HepG2 (cell line): ENCODE data around the gene PIGN. TPM values are rescaled to one million over a fixed set of nuclear protein-coding genes. Genes with fewer than 3 reads are reported as not detected.

ENCODE experiments used
- ATAC-seq: fragments of 200-7000 bp; cut with Tn5 transposase; 3 replicates; pipeline ENCODE4 v1.9.1; 2020; ENCODE audit warnings: mild to moderate bottlenecking, moderate library complexity
- BruUV-seq: library from RNA; stranded (reverse); fragments of 400-500 nt; replicated peaks from 2 replicates; lab custom pipeline; 2021; lab: Mats Ljungman, UMichigan
- CTCF ChIA-PET: fragments of 300-600 bp; formaldehyde crosslinking; extraction: SDS; loops from one replicate; lab custom pipeline; 2021; ENCODE audit warnings: low total read pairs, inconsistent platforms, low intra/inter-chr PET ratio; lab: Yijun Ruan, JAX
- POLR2A ChIA-PET: fragments of 350-600 bp; sonication (Branson Sonifier 250); formaldehyde crosslinking; loops from one replicate; lab custom pipeline; 2020; ENCODE audit warnings: antibody characterized with exemption, inconsistent platforms; lab: Yijun Ruan, JAX
- DNase-seq: peaks from one replicate; pipeline ENCODE4 v3.0.0-alpha.2; 2015; ENCODE audit warnings: low spot score
- FAIRE-seq: peaks from 3 replicates; lab custom pipeline; 2011; peaks lifted over from hg19 to GRCh38; lab: Jason Lieb, UNC
- H2AFZ ChIP-seq: one replicate; pipeline ENCODE4 v1.6.1; 2011; ENCODE audit warnings: low read length, inconsistent platforms
- H3K27ac ChIP-seq: fragments of 300-600 bp; 3 replicates; pipeline ENCODE4 v1.8.0; 2011; ENCODE audit warnings: mixed run types, mild to moderate bottlenecking, mixed read lengths, low read length, inconsistent platforms; ENCODE audit not compliant: insufficient read depth; ENCODE audit errors: extremely low read length
- H3K27me3 ChIP-seq, 2 experiments: fragments of 200-600 bp in 1 of 2; 2 replicates in 1 of 2; 3 replicates in 1 of 2; pipeline versions ENCODE4 v1.6.0 to v1.8.0; 2011; ENCODE audit warnings: low read length in 2 of 2, mild to moderate bottlenecking in 2 of 2, moderate library complexity in 2 of 2, inconsistent platforms in 1 of 2; ENCODE audit not compliant: insufficient read depth in 2 of 2, control insufficient read depth in 1 of 2
- H3K36me3 ChIP-seq, 2 experiments: fragments of 200-600 bp in 1 of 2; replicated peaks in 1 of 2; 2 replicates in 1 of 2; 3 replicates in 1 of 2; pipeline versions ENCODE4 v1.5.1 to v1.8.0; 2011; ENCODE audit warnings: low read length in 2 of 2, inconsistent platforms in 1 of 2; ENCODE audit not compliant: insufficient read depth in 2 of 2, control insufficient read depth in 1 of 2
- H3K4me1 ChIP-seq: 2 replicates; pipeline ENCODE4 v1.5.1; 2012; ENCODE audit warnings: low read length, inconsistent platforms; ENCODE audit not compliant: insufficient read depth
- H3K4me2 ChIP-seq: 2 replicates; pipeline ENCODE4 v1.6.0; 2011; ENCODE audit warnings: low read depth, low read length, inconsistent platforms
- H3K4me3 ChIP-seq, 3 experiments: fragments of 200-600 bp in 1 of 3; sonication (generic), shearing (Covaris generic) in 1 of 3; replicated peaks in 1 of 3; 2 replicates each; pipeline ENCODE4 v1.5.1; 2011 to 2016; ENCODE audit warnings: low read length in 3 of 3, inconsistent platforms in 2 of 3, low read depth in 2 of 3, mild to moderate bottlenecking in 2 of 3, control low read depth in 1 of 3, mixed read lengths in 1 of 3; ENCODE audit not compliant: insufficient read depth in 1 of 3
- H3K79me2 ChIP-seq: one replicate; pipeline ENCODE4 v1.6.1; 2011; ENCODE audit warnings: low read length, inconsistent platforms; ENCODE audit not compliant: insufficient read depth
- H3K9ac ChIP-seq: 2 replicates; pipeline ENCODE4 v1.6.0; 2011; ENCODE audit warnings: mild to moderate bottlenecking, low read depth, low read length, inconsistent platforms; ENCODE audit not compliant: insufficient read depth
- H3K9me3 ChIP-seq: 2 replicates; pipeline ENCODE4 v1.5.1; 2012; ENCODE audit warnings: mild to moderate bottlenecking, low read length
- H4K20me1 ChIP-seq: 2 replicates; pipeline ENCODE4 v1.6.0; 2011; ENCODE audit warnings: inconsistent platforms, mild to moderate bottlenecking, low read length, moderate library complexity; ENCODE audit not compliant: insufficient read depth
- AGO1 ChIP-seq: fragments of 200-400 bp; formaldehyde crosslinking; IDR thresholded peaks from 2 replicates; pipeline ENCODE4 v1.6.1; 2017; ENCODE audit warnings: mild to moderate bottlenecking, low read depth, low read length, moderate library complexity; ENCODE audit not compliant: poor library complexity, severe bottlenecking
- ETV5 ChIP-seq: IDR thresholded peaks from 2 replicates; pipeline ENCODE4 v1.6.1; 2018; ENCODE audit warnings: missing biosample characterization, missing genetic modification reagents, inconsistent platforms, borderline replicate concordance
- IKZF1 ChIP-seq: fragments of 450-650 bp; IDR thresholded peaks from 2 replicates; pipeline ENCODE4 v1.7.1; 2016
- MATR3 ChIP-seq: sonication (generic); formaldehyde crosslinking; IDR thresholded peaks from 2 replicates; pipeline ENCODE4 v1.4.0; 2020; ENCODE audit warnings: missing genetic modification reagents
- NR1H2 ChIP-seq: sonication (generic); formaldehyde crosslinking; IDR thresholded peaks from 2 replicates; pipeline ENCODE4 v1.8.1; 2022; ENCODE audit warnings: low read depth, missing genetic modification reagents, borderline replicate concordance
- ONECUT2 ChIP-seq: sonication (generic); formaldehyde crosslinking; IDR thresholded peaks from 2 replicates; pipeline ENCODE4 v1.4.0; 2020; ENCODE audit warnings: missing genetic modification reagents
- SIN3A ChIP-seq: IDR thresholded peaks from 2 replicates; pipeline ENCODE4 v1.6.1; 2011; ENCODE audit warnings: low read depth, mild to moderate bottlenecking, control low read depth, low read length, borderline replicate concordance
- ZEB1 ChIP-seq: IDR thresholded peaks from 2 replicates; pipeline ENCODE4 v1.6.1; 2012; ENCODE audit warnings: mild to moderate bottlenecking, low read depth, inconsistent platforms; ENCODE audit not compliant: insufficient replicate concordance
- ZNF12 ChIP-seq: sonication (generic); formaldehyde crosslinking; IDR thresholded peaks from 2 replicates; pipeline ENCODE4 v1.5.0; 2020; ENCODE audit warnings: missing genetic modification reagents
- ZNF30 ChIP-seq: sonication (generic); formaldehyde crosslinking; IDR thresholded peaks from 2 replicates; pipeline ENCODE4 v1.5.0; 2020; ENCODE audit warnings: mild to moderate bottlenecking, missing genetic modification reagents
- ZNF333 ChIP-seq: sonication (generic); formaldehyde crosslinking; IDR thresholded peaks from 2 replicates; pipeline ENCODE4 v1.4.0; 2020; ENCODE audit warnings: mild to moderate bottlenecking, missing genetic modification reagents, borderline replicate concordance
- ZNF335 ChIP-seq: sonication (generic); formaldehyde crosslinking; IDR thresholded peaks from 2 replicates; pipeline ENCODE4 v1.4.0; 2020; ENCODE audit warnings: missing genetic modification reagents
- ZNF598 ChIP-seq: sonication (generic); formaldehyde crosslinking; IDR thresholded peaks from 2 replicates; pipeline ENCODE4 v1.5.1; 2020; ENCODE audit warnings: mild to moderate bottlenecking, missing genetic modification reagents, borderline replicate concordance
- ZNF629 ChIP-seq: sonication (generic); formaldehyde crosslinking; conservative IDR thresholded peaks from 2 replicates; pipeline ENCODE4 v1.5.0; 2020; ENCODE audit warnings: missing genetic modification reagents
- WGBS: methylation state at CpG from one replicate; pipeline ENCODE4 v1.1.6; 2017; ENCODE audit warnings: low lambda C conversion rate; 5-methylcytosine and 5-hydroxymethylcytosine counted together
- in situ Hi-C: cut with HindIII; loops from 2 replicates; pipeline ENCODE4 v1.10.0; 2017; ENCODE audit warnings: low pct_unique_long_range_greater_than_20kb; ENCODE audit not compliant: extremely low pct_ligation_motif_present
- intact Hi-C: fragments of 100-400 bp; cut with micrococcal nuclease; formaldehyde crosslinking; loops from one replicate; pipeline ENCODE4 v1.10.0; 2022; ENCODE audit not compliant: unreplicated experiment
- polyA plus RNA-seq, 8 experiments: library from polyadenylated mRNA; depleted of rRNA in 3 of 8; stranded (reverse) in 7 of 8; unstranded in 1 of 8; fragments of >200 nt; fragmentation: Illumina TruSeq in 4 of 8; extraction: Trizol in 4 of 8; gene quantifications; 2 replicates each; pipeline versions ENCODE4 v1.2.1 to v1.2.3, GENCODE V29; 2011 to 2016; ENCODE audit warnings: low read depth in 4 of 8, missing spikeins in 1 of 8, mixed read lengths in 1 of 8; ENCODE audit not compliant: insufficient read depth in 1 of 8
- total RNA-seq, 5 experiments: library from RNA; depleted of rRNA; stranded (reverse); fragments of >200 nt; fragmentation: Illumina TruSeq; extraction: Trizol; gene quantifications; 2 replicates each; pipeline ENCODE4 v1.2.3, GENCODE V29; 2016; ENCODE audit warnings: low read depth in 1 of 5
- TF ChIP-seq, protein P1 (sequence below): sonication (generic); formaldehyde crosslinking; IDR thresholded peaks from 2 replicates; pipeline ENCODE4 v1.4.0; 2020; ENCODE audit warnings: missing genetic modification reagents, borderline replicate concordance
- TF ChIP-seq, protein P2 (sequence below): sonication (generic); formaldehyde crosslinking; IDR thresholded peaks from 2 replicates; pipeline ENCODE4 v1.9.0; 2022; ENCODE audit warnings: missing genetic modification reagents, mild to moderate bottlenecking, borderline replicate concordance
- TF ChIP-seq, protein P3 (sequence below): sonication (generic); formaldehyde crosslinking; IDR thresholded peaks from 2 replicates; pipeline ENCODE4 v1.4.0; 2020; ENCODE audit warnings: missing genetic modification reagents
- TF ChIP-seq, protein P4 (sequence below): sonication (generic); formaldehyde crosslinking; IDR thresholded peaks from 2 replicates; pipeline ENCODE4 v1.5.0; 2020; ENCODE audit warnings: mild to moderate bottlenecking, missing genetic modification reagents
- TF ChIP-seq, protein P5 (sequence below): IDR thresholded peaks from 2 replicates; pipeline ENCODE4 v1.6.1; 2012; ENCODE audit warnings: inconsistent platforms

Gene PIGN
- total and polyA plus RNA-seq, 2 of the 13 experiments (the other 11 are each of a cell fraction or from before 2014, with no cell fraction given), result 15.5 to 33.6 TPM

DNA sequence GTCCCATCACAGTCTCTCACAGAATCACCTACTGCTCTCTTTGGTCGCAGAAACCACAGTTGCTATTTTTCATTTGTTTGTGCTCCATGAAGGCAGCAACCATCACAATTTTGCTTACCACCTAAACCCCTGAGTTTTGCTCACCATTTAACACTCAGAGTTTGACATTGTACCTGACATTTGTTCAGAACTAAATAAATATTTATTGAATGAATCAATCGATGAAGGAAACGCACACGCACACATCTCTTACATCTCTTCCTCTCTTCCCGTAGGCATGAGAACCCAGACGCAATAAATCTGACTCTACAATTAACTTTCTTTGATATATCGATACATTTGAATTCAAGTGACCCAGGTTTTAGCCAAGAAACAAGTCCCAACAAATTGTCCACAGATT lies 188.5 kb downstream of the PIGN start:
- H3K4me2 ChIP-seq, result no peak overlapping the region
- no peak overlapping the region for H2AFZ ChIP-seq
- H3K9ac ChIP-seq, result no peak overlapping the region
- ChIA-PET CTCF (no interaction called here), POLR2A (no interaction called here)
- DNase-seq (no peak), ATAC-seq (no peak), FAIRE-seq (no peak)
- no peaks in the 10 kb centered on the region; the same call in 1 of the 2 replicates for H3K9me3 ChIP-seq
- 0 out of 2 replicates have a peak, but pooled peaks cover under 1% of the 10 kb centered on the region for H3K4me1 ChIP-seq
- H3K27ac ChIP-seq, result no peak overlapping the region
- no peaks in the 10 kb centered on the region for H3K79me2 ChIP-seq
- BruUV-seq, result no TSS peak
- in situ Hi-C loops (no loop called here), intact Hi-C loops (no loop called here)
- no peak overlapping the region for H3K4me3 ChIP-seq
- H4K20me1 ChIP-seq, result no peaks in the 10 kb centered on the region
- no peaks in the 10 kb centered on the region for H3K27me3 ChIP-seq
- WGBS, result 25% methylated on average over 7 of the region's 7 CpGs
- H3K36me3 ChIP-seq, result no peaks in the 10 kb centered on the region
- no peak for TF ChIP-seq ZNF629 (CRISPR knock-in tag)
- no peak for TF ChIP-seq ZEB1
- no peak for TF ChIP-seq ZNF30 (CRISPR knock-in tag)
- TF ChIP-seq ZNF333 (CRISPR knock-in tag), result no peak
- no peak for TF ChIP-seq ONECUT2
- TF ChIP-seq ZNF598 (CRISPR knock-in tag), result no peak
- TF ChIP-seq AGO1, result no peak
- no peak for TF ChIP-seq MATR3 (CRISPR knock-in tag)
- TF ChIP-seq, protein P1, sequence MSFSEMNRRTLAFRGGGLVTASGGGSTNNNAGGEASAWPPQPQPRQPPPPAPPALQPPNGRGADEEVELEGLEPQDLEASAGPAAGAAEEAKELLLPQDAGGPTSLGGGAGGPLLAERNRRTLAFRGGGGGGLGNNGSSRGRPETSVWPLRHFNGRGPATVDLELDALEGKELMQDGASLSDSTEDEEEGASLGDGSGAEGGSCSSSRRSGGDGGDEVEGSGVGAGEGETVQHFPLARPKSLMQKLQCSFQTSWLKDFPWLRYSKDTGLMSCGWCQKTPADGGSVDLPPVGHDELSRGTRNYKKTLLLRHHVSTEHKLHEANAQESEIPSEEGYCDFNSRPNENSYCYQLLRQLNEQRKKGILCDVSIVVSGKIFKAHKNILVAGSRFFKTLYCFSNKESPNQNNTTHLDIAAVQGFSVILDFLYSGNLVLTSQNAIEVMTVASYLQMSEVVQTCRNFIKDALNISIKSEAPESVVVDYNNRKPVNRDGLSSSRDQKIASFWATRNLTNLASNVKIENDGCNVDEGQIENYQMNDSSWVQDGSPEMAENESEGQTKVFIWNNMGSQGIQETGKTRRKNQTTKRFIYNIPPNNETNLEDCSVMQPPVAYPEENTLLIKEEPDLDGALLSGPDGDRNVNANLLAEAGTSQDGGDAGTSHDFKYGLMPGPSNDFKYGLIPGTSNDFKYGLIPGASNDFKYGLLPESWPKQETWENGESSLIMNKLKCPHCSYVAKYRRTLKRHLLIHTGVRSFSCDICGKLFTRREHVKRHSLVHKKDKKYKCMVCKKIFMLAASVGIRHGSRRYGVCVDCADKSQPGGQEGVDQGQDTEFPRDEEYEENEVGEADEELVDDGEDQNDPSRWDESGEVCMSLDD (CRISPR knock-in tag), result no peak
- TF ChIP-seq NR1H2 (CRISPR knock-in tag), result no peak
- no peak for TF ChIP-seq IKZF1
- TF ChIP-seq ETV5, result no peak
- TF ChIP-seq ZNF335 (CRISPR knock-in tag), result no peak
- TF ChIP-seq, protein P2, sequence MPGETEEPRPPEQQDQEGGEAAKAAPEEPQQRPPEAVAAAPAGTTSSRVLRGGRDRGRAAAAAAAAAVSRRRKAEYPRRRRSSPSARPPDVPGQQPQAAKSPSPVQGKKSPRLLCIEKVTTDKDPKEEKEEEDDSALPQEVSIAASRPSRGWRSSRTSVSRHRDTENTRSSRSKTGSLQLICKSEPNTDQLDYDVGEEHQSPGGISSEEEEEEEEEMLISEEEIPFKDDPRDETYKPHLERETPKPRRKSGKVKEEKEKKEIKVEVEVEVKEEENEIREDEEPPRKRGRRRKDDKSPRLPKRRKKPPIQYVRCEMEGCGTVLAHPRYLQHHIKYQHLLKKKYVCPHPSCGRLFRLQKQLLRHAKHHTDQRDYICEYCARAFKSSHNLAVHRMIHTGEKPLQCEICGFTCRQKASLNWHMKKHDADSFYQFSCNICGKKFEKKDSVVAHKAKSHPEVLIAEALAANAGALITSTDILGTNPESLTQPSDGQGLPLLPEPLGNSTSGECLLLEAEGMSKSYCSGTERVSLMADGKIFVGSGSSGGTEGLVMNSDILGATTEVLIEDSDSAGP, result no peak
- TF ChIP-seq, protein P3, sequence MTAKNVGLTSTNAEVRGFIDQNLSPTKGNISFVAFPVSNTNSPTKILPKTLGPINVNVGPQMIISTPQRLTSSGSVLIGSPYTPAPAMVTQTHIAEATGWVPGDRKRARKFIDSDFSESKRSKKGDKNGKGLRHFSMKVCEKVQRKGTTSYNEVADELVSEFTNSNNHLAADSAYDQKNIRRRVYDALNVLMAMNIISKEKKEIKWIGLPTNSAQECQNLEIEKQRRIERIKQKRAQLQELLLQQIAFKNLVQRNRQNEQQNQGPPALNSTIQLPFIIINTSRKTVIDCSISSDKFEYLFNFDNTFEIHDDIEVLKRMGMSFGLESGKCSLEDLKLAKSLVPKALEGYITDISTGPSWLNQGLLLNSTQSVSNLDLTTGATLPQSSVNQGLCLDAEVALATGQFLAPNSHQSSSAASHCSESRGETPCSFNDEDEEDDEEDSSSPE (CRISPR knock-in tag), result no peak
- TF ChIP-seq, protein P4, sequence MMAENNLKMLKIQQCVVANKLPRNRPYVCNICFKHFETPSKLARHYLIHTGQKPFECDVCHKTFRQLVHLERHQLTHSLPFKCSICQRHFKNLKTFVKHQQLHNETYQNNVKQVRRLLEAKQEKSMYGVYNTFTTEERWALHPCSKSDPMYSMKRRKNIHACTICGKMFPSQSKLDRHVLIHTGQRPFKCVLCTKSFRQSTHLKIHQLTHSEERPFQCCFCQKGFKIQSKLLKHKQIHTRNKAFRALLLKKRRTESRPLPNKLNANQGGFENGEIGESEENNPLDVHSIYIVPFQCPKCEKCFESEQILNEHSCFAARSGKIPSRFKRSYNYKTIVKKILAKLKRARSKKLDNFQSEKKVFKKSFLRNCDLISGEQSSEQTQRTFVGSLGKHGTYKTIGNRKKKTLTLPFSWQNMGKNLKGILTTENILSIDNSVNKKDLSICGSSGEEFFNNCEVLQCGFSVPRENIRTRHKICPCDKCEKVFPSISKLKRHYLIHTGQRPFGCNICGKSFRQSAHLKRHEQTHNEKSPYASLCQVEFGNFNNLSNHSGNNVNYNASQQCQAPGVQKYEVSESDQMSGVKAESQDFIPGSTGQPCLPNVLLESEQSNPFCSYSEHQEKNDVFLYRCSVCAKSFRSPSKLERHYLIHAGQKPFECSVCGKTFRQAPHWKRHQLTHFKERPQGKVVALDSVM, result no peak
- TF ChIP-seq, protein P5, sequence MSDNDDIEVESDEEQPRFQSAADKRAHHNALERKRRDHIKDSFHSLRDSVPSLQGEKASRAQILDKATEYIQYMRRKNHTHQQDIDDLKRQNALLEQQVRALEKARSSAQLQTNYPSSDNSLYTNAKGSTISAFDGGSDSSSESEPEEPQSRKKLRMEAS, result no peak
- no peak for TF ChIP-seq ZNF12 (CRISPR knock-in tag)
- TF ChIP-seq SIN3A, result no peak
